ENCODE measurements around the gene ACSF3. TPM values are rescaled to one million over a fixed set of nuclear protein-coding genes. Genes with fewer than 3 reads are reported as not detected.

The ACSF3 gene
- total RNA-seq, 3 donors from 2014 or later = 44.7 to 77.8 (median 49.6) TPM

GRCh38 chr16:89200850-89201411, 107.3 kb downstream of the ACSF3 start:
- no peak overlapping the region for H3K4me3 ChIP-seq

GRCh38 chr16:89201439-89202377, 108.1 kb downstream of the ACSF3 start:
- Histone ChIP-seq H3K9me3 (no peaks in the 10 kb centered on the region), H3K4me1 (ENCODE audit: low read depth) (peaks cover 13% of the 10 kb centered on the region), H3K36me3 (ENCODE audit: low read depth) (no peaks in the 10 kb centered on the region), H3K4me3 (no peak overlapping the region)
- intact Hi-C loops (cut with DNase I, micrococcal nuclease) = no loop called here
- TF ChIP-seq CTCF (IDR thresholded peaks at IDR 0.05) = no peak
- DNase-seq (peak; percentile 89 to 93 (median 89)), ATAC-seq (peak; percentile 96)

More at GRCh38 chr16:89200850-89201411, 107.3 kb downstream of the ACSF3 start:
- Histone ChIP-seq H3K4me1 (ENCODE audit: low read depth) (peaks cover 13% of the 10 kb centered on the region), H3K36me3 (ENCODE audit: low read depth) (no peaks in the 10 kb centered on the region), H3K9me3 (no peaks in the 10 kb centered on the region)
- intact Hi-C loops (cut with DNase I, micrococcal nuclease) = no loop called here
- no peak for DNase-seq
- ATAC-seq = no peak
- no peak for TF ChIP-seq CTCF (IDR thresholded peaks at IDR 0.05)

- DNase-seq (peak in 1 of 3 donors; percentile 52), ATAC-seq (no peak)
- Histone ChIP-seq H3K4me3 (no peak overlapping the region), H3K4me1 (ENCODE audit: low read depth) (peaks cover 13% of the 10 kb centered on the region), H3K9me3 (no peaks in the 10 kb centered on the region), H3K36me3 (ENCODE audit: low read depth) (no peaks in the 10 kb centered on the region)
- intact Hi-C loops (cut with DNase I, micrococcal nuclease) = no loop called here
- no peak for TF ChIP-seq CTCF (IDR thresholded peaks at IDR 0.05)
These were observed 109.0 kb downstream of the ACSF3 start for GRCh38 chr16:89202422-89203215.

Other genes with a start within 250 kb of the ACSF3 start
- gene GALNS, start 236.9 kb upstream of the ACSF3 start, total RNA-seq = 10 to 100 TPM; 37.4 to 65.3 (median 44.0) TPM
- gene TRAPPC2L, start 236.7 kb upstream of the ACSF3 start, total RNA-seq = 10 to 100 TPM; 30.6 to 57.9 (median 40.7) TPM
- not detected for gene PABPN1L, start 227.2 kb upstream of the ACSF3 start, total RNA-seq
- gene CBFA2T3, start 116.6 kb upstream of the ACSF3 start, total RNA-seq = 10 to 100 TPM in 1 of 3 donors, 1 to 10 TPM in 2; 6.9 to 12.8 (median 8.4) TPM
- gene CDH15, start 77.9 kb downstream of the ACSF3 start, total RNA-seq = not detected
- gene SLC22A31, start 106.7 kb downstream of the ACSF3 start, total RNA-seq = 1 to 10 TPM in 2 of 3 donors, under 1 TPM in 1; 0.35 to 1.8 (median 1.1) TPM
- 1 to 10 TPM; 4.7 to 8.8 (median 7.2) TPM for gene ZNF778, start 123.9 kb downstream of the ACSF3 start, total RNA-seq